HepG2 (cell line): Measurements from ENCODE around the gene LENG1. TPM values are rescaled to one million over a fixed set of nuclear protein-coding genes. Genes with fewer than 3 reads are reported as not detected.

Experiments
- FOXO1 ChIP-seq: sonication (generic); formaldehyde crosslinking; IDR thresholded peaks from 2 replicates; pipeline ENCODE4 v1.4.0; 2020; ENCODE audit warnings: missing genetic modification reagents
- HINFP ChIP-seq: sonication (generic); formaldehyde crosslinking; IDR thresholded peaks from 2 replicates; pipeline ENCODE4 v1.4.0; 2020; ENCODE audit warnings: low read depth, mild to moderate bottlenecking, missing genetic modification reagents
- MATR3 ChIP-seq: sonication (generic); formaldehyde crosslinking; IDR thresholded peaks from 2 replicates; pipeline ENCODE4 v1.4.0; 2020; ENCODE audit warnings: missing genetic modification reagents
- RBM39 ChIP-seq: fragments of 200-400 bp; formaldehyde crosslinking; IDR thresholded peaks from one replicate; pipeline ENCODE4 v1.6.1; 2018; ENCODE audit warnings: antibody characterized with exemption, mild to moderate bottlenecking, low read depth, low read length; ENCODE audit not compliant: poor library complexity, severe bottlenecking
- STAT6 ChIP-seq: sonication (generic); formaldehyde crosslinking; IDR thresholded peaks from 2 replicates; pipeline ENCODE4 v1.4.0; 2020; ENCODE audit warnings: missing genetic modification reagents, mild to moderate bottlenecking, borderline replicate concordance
- ZBTB38 ChIP-seq: sonication (generic); formaldehyde crosslinking; IDR thresholded peaks from 2 replicates; pipeline ENCODE4 v1.5.1; 2020; ENCODE audit warnings: mild to moderate bottlenecking, missing genetic modification reagents
- ZFP36L2 ChIP-seq: sonication (generic); formaldehyde crosslinking; IDR thresholded peaks from 2 replicates; pipeline ENCODE4 v1.4.0; 2020; ENCODE audit warnings: missing genetic modification reagents
- ZNF496 ChIP-seq: sonication (generic); formaldehyde crosslinking; IDR thresholded peaks from 2 replicates; pipeline ENCODE4 v1.8.1; 2023; ENCODE audit warnings: mild to moderate bottlenecking, moderate library complexity, missing genetic modification reagents; ENCODE audit not compliant: insufficient replicate concordance
- polyA plus RNA-seq, 8 experiments: library from polyadenylated mRNA; depleted of rRNA in 3 of 8; stranded (reverse) in 7 of 8; unstranded in 1 of 8; fragments of >200 nt; fragmentation: Illumina TruSeq in 4 of 8; extraction: Trizol in 4 of 8; gene quantifications; 2 replicates each; pipeline versions ENCODE4 v1.2.1 to v1.2.3, GENCODE V29; 2011 to 2016; ENCODE audit warnings: low read depth in 4 of 8, missing spikeins in 1 of 8, mixed read lengths in 1 of 8; ENCODE audit not compliant: insufficient read depth in 1 of 8
- total RNA-seq, 5 experiments: library from RNA; depleted of rRNA; stranded (reverse); fragments of >200 nt; fragmentation: Illumina TruSeq; extraction: Trizol; gene quantifications; 2 replicates each; pipeline ENCODE4 v1.2.3, GENCODE V29; 2016; ENCODE audit warnings: low read depth in 1 of 5
- TF ChIP-seq, protein P1 (sequence below): sonication (generic); formaldehyde crosslinking; IDR thresholded peaks from 2 replicates; pipeline ENCODE4 v1.5.1; 2020; ENCODE audit warnings: missing genetic modification reagents, mild to moderate bottlenecking, borderline replicate concordance
- TF ChIP-seq, protein P2 (sequence below): sonication (generic); formaldehyde crosslinking; IDR thresholded peaks from 2 replicates; pipeline ENCODE4 v1.5.0; 2020; ENCODE audit warnings: missing genetic modification reagents

Gene LENG1
- total and polyA plus RNA-seq, 2 of the 13 experiments (the other 11 are each of a cell fraction or from before 2014, with no cell fraction given), result 1.8 to 3.8 TPM

GRCh38 chr19:54207983-54208783, 48.7 kb upstream of the LENG1 start (continued):
- TF ChIP-seq STAT6 (CRISPR knock-in tag) (no peak), ZBTB38 (CRISPR knock-in tag) (0 out of 2 replicates have a peak, but pooled peaks have one; percentile 61), MATR3 (CRISPR knock-in tag) (no peak), RBM39 (no peak), HINFP (CRISPR knock-in tag) (no peak), ZNF496 (no peak), FOXO1 (CRISPR knock-in tag) (no peak), ZFP36L2 (no peak)
- TF ChIP-seq, protein P1, sequence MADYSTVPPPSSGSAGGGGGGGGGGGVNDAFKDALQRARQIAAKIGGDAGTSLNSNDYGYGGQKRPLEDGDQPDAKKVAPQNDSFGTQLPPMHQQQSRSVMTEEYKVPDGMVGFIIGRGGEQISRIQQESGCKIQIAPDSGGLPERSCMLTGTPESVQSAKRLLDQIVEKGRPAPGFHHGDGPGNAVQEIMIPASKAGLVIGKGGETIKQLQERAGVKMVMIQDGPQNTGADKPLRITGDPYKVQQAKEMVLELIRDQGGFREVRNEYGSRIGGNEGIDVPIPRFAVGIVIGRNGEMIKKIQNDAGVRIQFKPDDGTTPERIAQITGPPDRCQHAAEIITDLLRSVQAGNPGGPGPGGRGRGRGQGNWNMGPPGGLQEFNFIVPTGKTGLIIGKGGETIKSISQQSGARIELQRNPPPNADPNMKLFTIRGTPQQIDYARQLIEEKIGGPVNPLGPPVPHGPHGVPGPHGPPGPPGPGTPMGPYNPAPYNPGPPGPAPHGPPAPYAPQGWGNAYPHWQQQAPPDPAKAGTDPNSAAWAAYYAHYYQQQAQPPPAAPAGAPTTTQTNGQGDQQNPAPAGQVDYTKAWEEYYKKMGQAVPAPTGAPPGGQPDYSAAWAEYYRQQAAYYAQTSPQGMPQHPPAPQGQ (CRISPR knock-in tag), result peak; percentile 24; the same call in 1 of the 2 replicates
- TF ChIP-seq, protein P2, sequence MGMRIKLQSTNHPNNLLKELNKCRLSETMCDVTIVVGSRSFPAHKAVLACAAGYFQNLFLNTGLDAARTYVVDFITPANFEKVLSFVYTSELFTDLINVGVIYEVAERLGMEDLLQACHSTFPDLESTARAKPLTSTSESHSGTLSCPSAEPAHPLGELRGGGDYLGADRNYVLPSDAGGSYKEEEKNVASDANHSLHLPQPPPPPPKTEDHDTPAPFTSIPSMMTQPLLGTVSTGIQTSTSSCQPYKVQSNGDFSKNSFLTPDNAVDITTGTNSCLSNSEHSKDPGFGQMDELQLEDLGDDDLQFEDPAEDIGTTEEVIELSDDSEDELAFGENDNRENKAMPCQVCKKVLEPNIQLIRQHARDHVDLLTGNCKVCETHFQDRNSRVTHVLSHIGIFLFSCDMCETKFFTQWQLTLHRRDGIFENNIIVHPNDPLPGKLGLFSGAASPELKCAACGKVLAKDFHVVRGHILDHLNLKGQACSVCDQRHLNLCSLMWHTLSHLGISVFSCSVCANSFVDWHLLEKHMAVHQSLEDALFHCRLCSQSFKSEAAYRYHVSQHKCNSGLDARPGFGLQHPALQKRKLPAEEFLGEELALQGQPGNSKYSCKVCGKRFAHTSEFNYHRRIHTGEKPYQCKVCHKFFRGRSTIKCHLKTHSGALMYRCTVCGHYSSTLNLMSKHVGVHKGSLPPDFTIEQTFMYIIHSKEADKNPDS, result no peak
